GM19193 (cell line): ENCODE measurements around the gene DIRAS2.

Experiments used
- POLR2A ChIP-seq: IDR thresholded peaks from 4 replicates; pipeline ENCODE4 v1.6.1; 2011; ENCODE audit not compliant: insufficient read depth, insufficient read length; ENCODE audit errors: extremely low read depth

Gene DIRAS2

DNA sequence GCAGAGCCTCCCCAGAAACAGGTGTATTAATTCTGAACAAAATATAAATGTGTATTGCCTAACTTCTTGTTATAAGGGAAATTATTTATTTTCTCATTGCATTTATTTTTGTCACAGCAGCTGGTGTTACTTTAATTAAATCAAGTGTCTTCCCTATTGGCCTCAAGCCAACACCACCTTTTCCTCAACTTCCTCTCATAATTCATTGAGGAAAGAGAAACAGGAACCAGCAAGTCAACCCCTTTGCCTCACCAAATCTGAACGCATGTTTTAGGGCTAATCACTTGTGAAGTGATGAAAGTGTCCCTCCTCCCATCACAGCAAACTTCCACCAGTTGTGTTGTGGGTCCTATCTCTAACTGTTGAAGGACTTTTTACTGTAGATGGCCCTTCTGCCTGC lies 73.1 kb downstream of the DIRAS2 start:
- no peak for TF ChIP-seq POLR2A

GRCh38 chr9:90568667-90569066 lies 74.0 kb downstream of the DIRAS2 start:
- TF ChIP-seq POLR2A, result no peak

- no peak for TF ChIP-seq POLR2A
Observed at GRCh38 chr9:90562229-90562628, 80.4 kb downstream of the DIRAS2 start.
